PC-9 (cell line): ENCODE measurements around the gene PIK3R5. TPM values are rescaled to one million over a fixed set of nuclear protein-coding genes. Genes with fewer than 3 reads are reported as not detected.

Experiments
- BruUV-seq: library from RNA; stranded (reverse); fragments of 400-500 nt; replicated peaks from 2 replicates; lab custom pipeline; 2021; lab: Mats Ljungman, UMichigan
- CTCF ChIA-PET: fragments of 300-600 bp; sonication (Branson Sonifier 250); formaldehyde crosslinking; loops from one replicate; lab custom pipeline; 2022; ENCODE audit warnings: antibody characterized with exemption; lab: Charles Lee
- POLR2A ChIA-PET: fragments of 300-600 bp; sonication (Branson Sonifier 250); formaldehyde crosslinking; loops from one replicate; lab custom pipeline; 2022; ENCODE audit warnings: antibody characterized with exemption; ENCODE audit not compliant: unreplicated experiment; lab: Charles Lee
- DNase-seq, 2 experiments: peaks; one replicate each; pipeline versions ENCODE4 v3.0.0 to v3.0.0-alpha.2; 2015 to 2022; ENCODE audit warnings: mixed read lengths in 1 of 2
- H2AFZ ChIP-seq: fragments of 200-600 bp; sonication (generic); 2 replicates; pipeline ENCODE4 v1.8.1; 2017; ENCODE audit warnings: antibody characterized with exemption
- H3F3A ChIP-seq: fragments of 200-600 bp; sonication (generic); 2 replicates; pipeline ENCODE4 v1.8.1; 2017; ENCODE audit warnings: antibody characterized with exemption, mild to moderate bottlenecking, low read depth; ENCODE audit not compliant: insufficient read depth
- H3K27ac ChIP-seq: fragments of 200-600 bp; sonication (generic); 2 replicates; pipeline ENCODE4 v1.6.1; 2016; ENCODE audit warnings: mixed run types
- H3K27me3 ChIP-seq: fragments of 200-600 bp; sonication (generic); 2 replicates; pipeline ENCODE4 v1.6.1; 2016; ENCODE audit warnings: low read depth, mixed run types; ENCODE audit not compliant: insufficient read depth
- H3K36me3 ChIP-seq: fragments of 200-600 bp; sonication (generic); 2 replicates; pipeline ENCODE4 v1.6.1; 2016; ENCODE audit warnings: low read depth, mixed run types
- H3K4me1 ChIP-seq: fragments of 200-600 bp; sonication (generic); replicated peaks from 2 replicates; pipeline ENCODE4 v1.6.1; 2016; ENCODE audit warnings: mixed run types; ENCODE audit not compliant: insufficient read depth
- H3K4me2 ChIP-seq: fragments of 200-600 bp; sonication (generic); 2 replicates; pipeline ENCODE4 v1.6.1; 2017; ENCODE audit warnings: mixed run types
- H3K4me3 ChIP-seq: fragments of 200-600 bp; sonication (generic); 2 replicates; pipeline ENCODE4 v1.6.1; 2016; ENCODE audit warnings: mixed run types
- H3K79me2 ChIP-seq: fragments of 200-600 bp; sonication (generic); 2 replicates; pipeline ENCODE4 v1.6.1; 2017; ENCODE audit warnings: low read depth, mixed run types
- H3K9me2 ChIP-seq: fragments of 200-600 bp; sonication (generic); 2 replicates; pipeline ENCODE4 v1.8.1; 2017; ENCODE audit warnings: mild to moderate bottlenecking; ENCODE audit not compliant: insufficient read depth
- H3K9me3 ChIP-seq: fragments of 200-600 bp; sonication (generic); 2 replicates; pipeline ENCODE4 v1.8.1; 2016; ENCODE audit warnings: low read depth; ENCODE audit not compliant: insufficient read depth
- H4K20me1 ChIP-seq: fragments of 200-600 bp; sonication (generic); 2 replicates; pipeline ENCODE4 v1.8.1; 2017; ENCODE audit not compliant: insufficient read depth
- EZH2 ChIP-seq: fragments of 200-600 bp; sonication (generic); IDR thresholded peaks from 2 replicates; pipeline ENCODE4 v1.8.0; 2017; ENCODE audit warnings: antibody characterized with exemption, low read depth
- intact Hi-C: fragments of 100-400 bp; cut with micrococcal nuclease; formaldehyde crosslinking; loops from one replicate; pipeline ENCODE4 v1.10.0; 2022; ENCODE audit not compliant: unreplicated experiment
- total RNA-seq: library from RNA; stranded (reverse); gene quantifications from 2 replicates; pipeline ENCODE4 v1.2.3, GENCODE V29; 2021
- TF ChIP-seq, protein P1 (sequence below): fragments of 200-600 bp; sonication (generic); conservative IDR thresholded peaks from 2 replicates; pipeline ENCODE4 v1.6.1; 2017; ENCODE audit warnings: mixed run types, antibody characterized with exemption, mild to moderate bottlenecking, moderate library complexity

The PIK3R5 gene
- total RNA-seq, 1 experiment from 2014 or later = not detected

DNA sequence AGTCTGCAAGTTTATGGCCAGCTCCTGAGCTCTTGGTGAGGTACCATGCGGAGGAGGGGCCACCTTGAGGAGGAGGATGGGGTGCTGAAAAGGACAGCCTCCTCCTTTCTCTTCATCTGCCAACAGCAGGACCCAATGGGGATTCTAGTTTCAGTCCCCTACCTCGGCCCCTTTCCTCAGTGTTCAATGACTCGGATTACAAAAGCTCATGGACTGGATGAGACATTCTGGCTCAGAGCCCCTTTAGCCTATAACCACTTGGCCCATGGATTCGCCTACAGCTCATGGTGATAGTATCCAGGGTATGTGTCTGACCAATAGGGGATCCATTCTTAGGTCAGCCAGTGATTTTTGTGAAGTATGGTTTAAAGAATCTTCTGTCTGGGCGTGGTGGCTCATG lies 89.5 kb downstream of the PIK3R5 start:
- H3K27me3 ChIP-seq = peaks cover 70% of the 10 kb centered on the region; the same call in 1 of the 2 replicates
- intact Hi-C loops = no loop called here
- H3K36me3 ChIP-seq = no peaks in the 10 kb centered on the region
- H2AFZ ChIP-seq = no peak overlapping the region
- CTCF ChIA-PET = no interaction called here
- H3K79me2 ChIP-seq = no peaks in the 10 kb centered on the region
- no peak overlapping the region for H3K4me2 ChIP-seq
- H3K4me1 ChIP-seq = no peaks in the 10 kb centered on the region
- TF ChIP-seq EZH2 = no peak
- TF ChIP-seq, protein P1, sequence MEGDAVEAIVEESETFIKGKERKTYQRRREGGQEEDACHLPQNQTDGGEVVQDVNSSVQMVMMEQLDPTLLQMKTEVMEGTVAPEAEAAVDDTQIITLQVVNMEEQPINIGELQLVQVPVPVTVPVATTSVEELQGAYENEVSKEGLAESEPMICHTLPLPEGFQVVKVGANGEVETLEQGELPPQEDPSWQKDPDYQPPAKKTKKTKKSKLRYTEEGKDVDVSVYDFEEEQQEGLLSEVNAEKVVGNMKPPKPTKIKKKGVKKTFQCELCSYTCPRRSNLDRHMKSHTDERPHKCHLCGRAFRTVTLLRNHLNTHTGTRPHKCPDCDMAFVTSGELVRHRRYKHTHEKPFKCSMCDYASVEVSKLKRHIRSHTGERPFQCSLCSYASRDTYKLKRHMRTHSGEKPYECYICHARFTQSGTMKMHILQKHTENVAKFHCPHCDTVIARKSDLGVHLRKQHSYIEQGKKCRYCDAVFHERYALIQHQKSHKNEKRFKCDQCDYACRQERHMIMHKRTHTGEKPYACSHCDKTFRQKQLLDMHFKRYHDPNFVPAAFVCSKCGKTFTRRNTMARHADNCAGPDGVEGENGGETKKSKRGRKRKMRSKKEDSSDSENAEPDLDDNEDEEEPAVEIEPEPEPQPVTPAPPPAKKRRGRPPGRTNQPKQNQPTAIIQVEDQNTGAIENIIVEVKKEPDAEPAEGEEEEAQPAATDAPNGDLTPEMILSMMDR = no peak
- no peak for DNase-seq
- H3K9me3 ChIP-seq = no peaks in the 10 kb centered on the region
- POLR2A ChIA-PET = no interaction called here
- BruUV-seq = no TSS peak
- H3F3A ChIP-seq = no peaks in the 10 kb centered on the region
- H3K4me3 ChIP-seq = no peak overlapping the region
- H4K20me1 ChIP-seq = no peaks in the 10 kb centered on the region
- H3K9me2 ChIP-seq = no peaks in the 10 kb centered on the region
- H3K27ac ChIP-seq = no peak overlapping the region

GRCh38 chr17:8875436-8875835 lies 90.1 kb downstream of the PIK3R5 start:
- no peak for TF ChIP-seq EZH2
- TF ChIP-seq, protein P1 = no peak
- Histone ChIP-seq H2AFZ (no peak overlapping the region), H3K36me3 (no peaks in the 10 kb centered on the region), H3K79me2 (no peaks in the 10 kb centered on the region), H3K27ac (no peak overlapping the region), H3K4me1 (no peaks in the 10 kb centered on the region), H4K20me1 (no peaks in the 10 kb centered on the region), H3K27me3 (peaks cover 70% of the 10 kb centered on the region; the same call in 1 of the 2 replicates), H3F3A (no peaks in the 10 kb centered on the region), H3K4me3 (no peak overlapping the region), H3K9me2 (no peaks in the 10 kb centered on the region), H3K4me2 (no peak overlapping the region), H3K9me3 (no peaks in the 10 kb centered on the region)
- no TSS peak for BruUV-seq
- ChIA-PET CTCF (no interaction called here), POLR2A (no interaction called here)
- intact Hi-C loops = no loop called here
- no peak for DNase-seq

DNA sequence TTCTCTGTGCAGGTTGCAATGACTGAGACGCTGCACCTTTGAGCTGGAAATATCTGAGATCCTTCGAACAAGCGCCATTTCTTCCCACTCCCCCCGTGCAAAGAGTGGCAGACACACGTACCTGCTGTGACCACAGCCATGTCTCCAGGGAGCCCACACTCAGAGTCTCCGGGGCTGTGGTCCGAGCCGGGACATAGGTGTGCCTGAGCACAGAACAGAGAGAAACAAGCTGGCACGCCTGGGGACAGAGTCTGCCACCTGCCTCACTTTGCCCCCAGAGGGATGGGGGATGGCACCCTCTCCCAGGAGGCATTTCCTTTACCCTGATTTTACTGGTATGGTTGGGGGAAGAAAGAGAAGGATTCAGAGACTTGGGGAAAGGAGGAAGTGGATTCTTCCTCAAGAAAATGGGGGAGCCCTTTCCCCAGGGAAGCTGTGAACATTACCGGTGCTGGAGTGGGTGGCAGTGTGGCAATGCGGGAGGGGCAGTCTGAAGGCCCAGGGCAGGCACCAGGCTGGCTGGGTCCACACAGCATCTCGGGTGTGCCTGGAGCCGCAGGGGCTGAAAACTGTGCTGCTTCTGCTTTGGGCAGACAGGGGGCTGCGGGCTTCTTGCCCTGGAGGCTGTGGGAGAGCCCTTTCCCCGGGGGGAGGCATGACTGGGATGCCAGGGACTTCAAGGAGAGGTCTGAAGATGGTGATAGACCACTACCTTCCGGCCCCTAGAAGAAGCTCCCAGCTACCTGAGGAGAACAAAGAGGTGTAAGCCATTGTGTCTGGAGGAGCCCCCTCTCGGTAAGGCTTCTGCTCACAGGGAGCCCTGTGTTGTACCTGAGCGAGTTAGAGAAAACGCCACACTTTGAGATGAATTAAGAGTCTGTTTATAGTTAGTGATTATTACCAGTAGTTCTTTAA lies 91.4 kb downstream of the PIK3R5 start:
- H3K9me3 ChIP-seq = no peaks in the 10 kb centered on the region
- no peak overlapping the region for H3K4me2 ChIP-seq
- H3K4me3 ChIP-seq = no peak overlapping the region
- H2AFZ ChIP-seq = no peak overlapping the region
- no peak overlapping the region for H3K27ac ChIP-seq
- no peaks in the 10 kb centered on the region for H3K4me1 ChIP-seq
- BruUV-seq = no TSS peak
- no peaks in the 10 kb centered on the region for H3K9me2 ChIP-seq
- H3K27me3 ChIP-seq = peaks cover 69% of the 10 kb centered on the region
- H3F3A ChIP-seq = no peaks in the 10 kb centered on the region
- ChIA-PET POLR2A (no interaction called here), CTCF (no interaction called here)
- H3K36me3 ChIP-seq = no peaks in the 10 kb centered on the region
- H4K20me1 ChIP-seq = no peaks in the 10 kb centered on the region
- intact Hi-C loops = no loop called here
- TF ChIP-seq, protein P1 = no peak
- TF ChIP-seq EZH2 = no peak
- DNase-seq = no peak
- H3K79me2 ChIP-seq = no peaks in the 10 kb centered on the region
